GM19372 (cell line): ENCODE measurements around the gene CLEC20A.
"Not testable (repeated sequence)": the region's sequence is repeated elsewhere in the genome, so short reads cannot be mapped to it uniquely, and the experiment has no call there.

Experiments
- ATAC-seq: cut with Tn5 transposase; IDR thresholded peaks from one replicate; pipeline ENCODE4 v1.9.1; 2021; ENCODE audit warnings: mild to moderate bottlenecking, low read depth, moderate library complexity; ENCODE audit not compliant: unreplicated experiment

CLEC20A gene

DNA sequence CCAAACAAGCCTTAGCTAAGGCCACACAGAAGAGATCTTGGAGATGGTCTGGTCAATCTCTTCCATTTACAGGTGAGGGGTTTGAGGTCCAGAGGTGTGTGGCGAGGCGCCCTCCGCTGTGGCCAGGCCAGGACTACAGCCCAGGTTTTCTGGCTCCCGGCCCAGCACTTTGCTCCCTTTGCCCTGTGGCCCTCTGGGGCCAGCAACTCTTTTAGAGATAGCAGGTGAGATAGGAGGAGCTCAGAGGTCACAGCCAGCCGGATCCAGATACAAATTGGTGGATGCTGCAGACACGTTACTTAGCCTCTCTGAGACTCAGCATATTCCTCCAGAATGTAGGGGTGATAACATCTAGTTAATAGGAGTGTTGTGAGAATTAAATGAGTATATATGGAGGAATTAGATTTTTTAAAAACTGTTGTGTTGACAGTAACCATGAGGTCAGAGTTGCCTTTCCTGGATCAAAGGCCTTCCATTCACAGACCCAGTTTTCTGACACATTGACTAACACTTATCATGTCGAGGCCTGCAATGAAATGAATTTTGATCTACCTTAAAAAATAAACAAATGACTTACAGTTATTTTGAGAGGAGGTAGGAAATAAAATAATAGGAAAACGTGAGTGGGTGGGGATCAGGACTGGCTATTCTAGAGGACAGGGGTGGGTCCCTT, 32.7 kb upstream of the CLEC20A start:
- no peak for ATAC-seq

DNA sequence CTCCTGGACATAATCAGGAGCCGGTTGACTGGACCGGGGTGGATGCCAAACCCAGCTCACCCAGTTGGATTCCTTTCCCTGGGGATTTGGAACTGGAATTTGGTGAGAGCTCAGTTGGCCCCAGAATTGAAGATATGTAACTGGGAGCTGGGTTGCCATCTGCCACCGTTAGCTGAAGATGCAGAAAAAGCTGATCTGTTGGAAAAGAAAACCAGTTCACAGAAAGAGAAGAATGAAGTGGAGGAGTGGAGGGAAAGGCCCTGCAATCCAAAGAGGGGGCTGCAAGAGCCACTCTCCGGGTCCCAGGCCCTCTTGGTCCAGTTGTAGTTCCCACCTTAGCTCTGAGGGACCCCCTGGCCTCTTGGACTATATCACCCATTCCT, 32.2 kb upstream of the CLEC20A start:
- no peak for ATAC-seq

DNA sequence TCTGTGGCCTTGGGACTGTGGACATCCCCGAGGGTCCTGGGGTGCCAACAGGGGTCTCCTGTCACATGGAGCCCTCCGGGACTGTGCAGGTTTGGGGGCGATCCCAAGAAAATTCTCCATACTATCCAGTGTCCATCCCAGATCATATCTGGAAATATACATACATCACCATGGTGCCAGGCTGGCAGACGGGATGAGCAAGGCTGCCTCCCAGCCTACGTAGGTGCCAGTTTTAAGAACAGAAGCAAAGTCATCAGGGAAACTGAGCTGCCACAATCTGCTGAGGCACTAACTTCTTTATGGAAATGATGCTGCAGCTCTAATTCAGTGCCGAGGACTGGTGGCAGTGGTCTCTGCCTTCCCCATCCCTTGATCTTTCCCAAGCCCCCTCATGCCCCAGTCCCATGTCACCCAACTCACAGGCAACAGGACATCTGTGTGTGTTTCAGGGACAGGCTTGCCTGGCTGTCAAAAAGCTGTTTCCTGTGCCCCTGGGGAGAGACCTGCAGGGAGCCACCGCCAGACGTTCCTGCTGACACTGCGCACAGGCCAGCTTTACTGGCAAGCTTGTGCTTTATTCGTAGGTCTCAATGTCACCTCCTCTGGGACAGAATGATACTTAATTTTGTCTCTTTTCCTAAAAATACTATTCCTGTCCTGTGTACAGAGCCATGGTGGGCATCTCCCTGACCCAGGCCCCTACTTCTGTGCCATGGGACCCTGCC, 31.6 kb upstream of the CLEC20A start:
- ATAC-seq, result no peak

DNA sequence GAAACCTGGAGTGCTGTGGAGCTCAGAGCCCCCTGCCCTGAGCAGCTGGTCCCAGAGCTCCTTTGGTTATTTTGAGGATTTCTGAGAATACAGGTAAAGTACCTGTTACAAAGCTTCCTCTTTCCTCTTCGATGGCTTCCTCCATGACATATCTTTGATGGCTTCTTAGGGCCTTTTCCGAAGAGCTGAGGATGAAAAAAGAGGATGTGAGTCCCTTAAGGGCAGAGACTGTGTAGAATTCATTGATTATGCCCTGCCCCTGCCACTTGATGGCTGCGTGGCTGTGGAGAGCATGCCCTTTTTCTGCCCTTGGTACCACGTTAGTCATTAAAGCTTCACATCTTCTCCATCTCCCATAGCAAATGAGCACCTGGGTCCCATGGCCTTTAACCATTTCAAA, 30.4 kb upstream of the CLEC20A start:
- no peak for ATAC-seq

DNA sequence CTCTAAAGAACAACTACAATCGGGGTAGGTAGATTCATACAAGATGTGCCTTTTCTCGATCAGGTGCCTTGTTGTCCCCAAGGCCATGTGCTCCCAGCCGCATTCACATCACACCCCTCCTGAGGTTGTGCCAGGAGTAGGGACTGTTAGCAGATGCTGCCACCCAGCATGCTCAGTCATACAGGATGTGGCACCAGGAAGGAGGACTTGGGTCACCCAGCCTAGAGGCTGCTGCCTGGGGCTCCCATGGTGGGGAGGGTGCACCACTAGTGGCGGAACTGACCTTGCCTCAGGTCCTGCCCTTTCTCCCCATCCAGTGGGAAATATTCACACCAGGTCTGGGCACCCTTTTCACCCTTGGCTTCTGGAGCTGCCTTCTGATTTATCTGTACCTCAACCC, 24.5 kb upstream of the CLEC20A start:
- no peak for ATAC-seq

DNA sequence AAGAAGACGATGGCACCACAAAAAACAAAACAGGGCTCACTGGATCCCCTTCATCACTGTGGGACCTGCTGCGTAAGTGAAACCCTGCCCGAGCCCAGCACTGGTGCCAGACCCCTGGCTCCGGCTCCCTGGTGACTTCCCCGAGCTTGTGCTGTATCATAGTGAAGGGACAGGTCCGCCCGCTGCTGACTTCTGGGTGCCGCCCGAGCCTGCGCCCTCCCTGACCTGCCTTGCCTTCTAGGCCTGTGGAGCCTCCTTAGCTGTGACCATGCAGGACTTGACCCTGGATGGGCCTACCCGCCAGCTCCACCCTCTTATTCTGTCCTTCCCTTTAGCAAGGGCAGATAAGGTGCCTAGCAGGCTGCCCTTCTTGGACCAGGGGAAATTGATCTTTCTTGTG, 24.0 kb upstream of the CLEC20A start:
- no peak for ATAC-seq

DNA sequence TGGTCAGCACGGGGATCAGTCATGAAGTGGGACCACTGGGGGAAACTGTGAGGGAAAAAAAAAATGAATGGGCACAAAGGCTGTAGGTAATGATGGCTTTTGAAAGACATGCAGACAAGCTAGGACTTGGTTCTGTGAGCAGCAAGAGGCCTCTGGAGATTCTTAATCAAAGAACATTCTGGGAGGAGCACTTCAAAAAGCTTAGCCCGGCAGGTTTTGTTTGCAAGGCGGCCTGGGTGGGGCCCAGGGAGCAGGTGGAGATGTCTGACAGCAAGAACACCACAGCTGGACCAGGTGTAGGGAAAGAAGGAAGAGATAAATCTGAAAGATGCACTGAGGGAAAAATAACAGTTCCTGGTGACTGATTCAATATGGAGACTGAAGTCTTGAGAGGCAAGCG, 22.1 kb upstream of the CLEC20A start:
- no peak for ATAC-seq

DNA sequence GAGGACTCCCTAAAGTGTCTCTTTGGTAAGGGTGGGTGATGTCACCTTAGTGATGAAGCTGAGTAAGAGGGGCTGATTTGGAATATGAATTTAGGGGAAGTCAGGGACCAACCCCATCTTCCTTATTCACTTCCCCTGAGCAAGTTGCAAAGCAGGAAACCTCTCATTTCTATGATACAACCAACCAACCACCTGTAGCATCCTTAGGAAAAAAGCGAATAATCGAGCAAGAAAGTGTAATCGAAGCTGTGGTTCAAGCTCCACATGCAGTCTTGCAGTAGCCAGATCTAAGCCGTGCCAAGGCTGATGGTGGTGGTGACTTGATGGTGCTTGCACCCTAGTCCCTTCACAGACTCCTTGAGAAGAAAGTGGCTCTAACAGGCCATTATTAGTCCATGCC, 19.3 kb upstream of the CLEC20A start:
- no peak for ATAC-seq

DNA sequence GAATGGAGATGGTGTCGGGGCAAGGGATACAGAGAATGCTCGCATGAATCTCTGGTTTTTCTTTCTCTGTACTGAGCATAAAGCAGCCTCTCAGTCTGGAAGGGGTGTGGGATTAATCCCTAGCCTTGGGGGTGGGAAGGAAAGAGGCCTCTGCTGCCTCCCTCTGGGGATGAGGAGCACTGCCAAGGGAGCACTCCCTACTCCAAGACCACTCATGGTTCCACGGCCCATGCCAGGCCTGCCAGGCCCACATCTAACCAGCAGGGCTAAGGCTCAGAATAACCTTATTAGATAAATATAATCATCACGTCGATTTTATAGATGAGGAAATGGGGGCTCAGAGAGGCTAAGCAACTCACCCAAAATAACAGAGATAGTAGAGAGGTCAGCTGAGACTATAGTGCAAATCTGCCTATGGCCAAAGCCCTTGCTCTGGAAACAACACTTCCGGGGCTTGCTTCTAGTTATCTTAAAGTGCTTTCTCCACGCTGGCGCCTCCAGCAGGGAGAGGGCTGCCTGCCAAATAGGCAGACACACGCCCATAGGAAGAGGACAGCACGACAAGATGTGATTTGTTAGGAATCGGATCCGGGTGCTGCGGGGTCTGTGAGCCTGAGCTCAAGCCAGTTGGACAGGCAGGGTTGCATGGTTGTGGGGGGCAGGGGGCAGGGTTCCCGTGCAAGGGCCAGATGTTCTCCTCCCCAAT, 16.7 kb upstream of the CLEC20A start:
- ATAC-seq, result no peak

DNA sequence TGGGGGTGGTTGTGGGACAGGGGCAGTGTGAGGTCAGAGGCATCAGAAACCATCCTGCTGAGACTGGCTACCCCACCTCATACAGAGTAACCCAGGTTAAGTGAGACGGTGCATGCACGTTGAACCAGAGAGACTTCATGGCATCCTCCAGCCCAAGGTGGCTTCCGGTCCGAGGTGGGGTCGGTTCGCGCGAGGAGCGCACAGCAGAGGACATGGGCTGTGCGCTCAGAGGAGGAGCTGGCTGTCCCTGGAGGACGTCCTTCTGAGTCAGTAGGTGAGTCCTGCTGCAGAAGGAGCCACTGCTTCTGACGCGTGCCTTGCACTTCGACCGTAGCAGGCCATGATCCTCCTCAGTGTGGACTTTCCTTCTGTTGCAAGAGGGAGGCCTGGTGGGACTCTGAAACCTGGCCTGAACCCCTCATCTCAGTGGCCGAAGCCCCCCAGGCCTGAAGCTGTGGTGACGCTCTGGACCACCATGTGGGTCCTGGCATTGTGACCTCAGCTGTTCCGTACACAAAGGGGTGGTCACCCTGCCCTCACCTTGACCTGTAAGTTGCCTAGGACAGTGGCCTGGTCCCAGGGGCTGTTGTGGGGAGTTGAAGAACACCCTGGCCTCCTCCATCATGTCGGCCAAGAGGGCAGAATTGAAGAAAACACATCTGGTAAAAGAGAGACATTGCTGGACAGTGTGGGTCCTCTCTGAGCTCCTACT, 16.0 kb upstream of the CLEC20A start, which contains the start of gene TEX35:
TEX35 (plus strand) TSS at position 544 of the 712 bp plus-strand sequence; CDS start at position 624, 80 bp downstream.
- no peak for ATAC-seq

DNA sequence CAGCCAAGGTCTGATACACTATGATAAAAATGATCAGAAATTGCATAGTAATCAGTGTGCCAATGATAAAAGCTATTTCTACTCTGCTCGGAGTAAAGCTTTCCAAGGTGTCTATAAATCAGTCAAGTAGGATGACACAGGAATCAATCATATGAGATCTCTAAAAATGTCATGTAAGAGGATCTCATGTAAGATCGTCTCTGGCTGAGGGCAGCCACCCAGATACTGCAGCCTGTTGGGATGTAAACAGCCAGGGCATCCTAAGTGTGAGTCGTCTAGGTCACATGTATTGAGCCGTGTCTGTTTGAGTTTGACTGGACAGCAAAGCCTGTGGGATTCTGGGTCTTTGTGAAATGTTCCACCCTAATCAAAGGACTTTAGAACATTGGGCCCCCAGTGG, 13.4 kb upstream of the CLEC20A start:
- no peak for ATAC-seq

DNA sequence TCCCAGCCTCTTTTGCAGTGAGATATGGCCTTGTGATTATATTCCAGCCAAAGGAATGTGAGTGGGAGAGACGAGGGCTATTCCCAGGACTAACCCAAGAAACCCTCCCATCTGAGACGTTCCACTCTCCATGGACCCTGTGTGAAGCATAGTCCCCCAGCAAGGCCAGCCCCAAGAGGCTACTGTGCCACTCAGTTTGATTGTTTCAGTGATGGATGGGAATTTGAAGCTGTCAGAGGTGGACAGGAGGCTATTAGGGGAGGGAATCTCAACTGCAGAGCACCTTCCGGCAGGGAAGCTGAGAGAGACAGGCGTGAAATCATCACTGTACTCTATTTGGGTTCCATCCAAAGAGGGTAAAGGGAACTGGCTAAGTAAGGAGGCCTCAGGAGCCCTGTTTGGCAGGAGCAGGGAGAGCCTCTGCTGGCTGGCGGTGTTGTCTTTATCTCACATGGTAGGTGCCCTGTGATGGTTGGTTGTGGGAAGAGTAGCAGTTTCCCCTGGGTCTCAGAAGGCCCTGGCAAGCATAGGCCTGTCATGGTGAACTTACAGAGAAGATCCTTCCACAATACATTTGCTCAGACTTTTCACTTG, 12.7 kb upstream of the CLEC20A start:
- no peak for ATAC-seq

DNA sequence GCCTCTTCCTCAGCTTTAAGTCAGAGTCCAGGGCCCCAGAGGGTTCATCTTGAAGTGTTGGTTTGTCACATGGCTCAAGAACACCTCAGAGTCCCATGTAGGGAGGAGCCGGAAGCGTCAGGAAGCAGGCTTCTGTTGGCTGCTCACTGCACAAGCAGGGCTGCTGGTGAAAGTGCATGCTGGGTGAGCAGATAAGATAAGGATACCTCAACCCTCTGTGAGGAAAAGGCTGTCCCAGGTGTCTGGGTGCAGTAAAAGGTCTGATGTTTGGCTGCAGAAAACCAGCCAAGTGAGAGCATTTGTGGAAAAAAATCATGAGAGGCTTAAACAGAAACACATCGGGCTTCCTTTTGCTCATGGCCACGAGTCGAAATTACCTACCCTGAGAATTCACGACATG, 9.9 kb upstream of the CLEC20A start:
- ATAC-seq, result no peak

DNA sequence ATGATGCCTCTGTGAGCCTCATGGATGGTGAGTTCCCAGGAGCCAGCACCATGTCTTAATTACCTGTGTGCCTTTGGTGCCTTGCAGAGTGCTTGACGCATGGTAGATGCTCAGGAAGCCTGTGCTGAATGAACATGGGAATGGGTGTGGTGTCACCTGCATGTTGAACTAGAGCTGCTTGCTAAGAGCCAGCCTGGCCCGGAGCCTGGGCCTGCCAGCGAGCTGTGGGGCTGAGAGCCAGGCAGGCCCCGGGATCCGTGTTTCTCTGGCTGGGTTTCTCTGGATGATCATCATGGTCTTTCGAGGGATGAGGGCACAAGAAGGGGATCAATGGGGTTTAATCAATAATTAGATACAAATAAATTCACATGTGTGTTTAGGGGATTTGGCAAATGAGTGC, 9.4 kb upstream of the CLEC20A start:
- ATAC-seq, result no peak

DNA sequence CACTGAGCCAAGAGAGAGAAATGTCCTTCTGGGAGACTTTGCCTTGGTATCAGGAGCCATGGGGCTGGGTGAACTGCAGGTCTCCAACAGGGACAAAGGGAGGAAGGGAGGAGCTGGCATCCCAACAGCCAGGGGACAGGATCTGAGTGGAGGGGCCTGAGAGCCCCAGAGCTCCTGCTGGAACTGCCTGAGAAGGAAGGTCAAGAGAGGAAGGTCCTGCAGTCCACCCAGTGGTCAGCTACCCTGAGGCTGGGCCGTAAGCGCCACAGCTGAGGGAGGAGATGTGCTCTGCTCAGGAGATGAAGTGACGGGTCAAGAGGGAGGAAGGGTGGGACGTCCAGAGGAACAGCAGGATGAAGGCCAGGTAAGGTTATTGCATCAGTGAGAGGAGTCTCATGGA, 7.5 kb upstream of the CLEC20A start:
- no peak for ATAC-seq

DNA sequence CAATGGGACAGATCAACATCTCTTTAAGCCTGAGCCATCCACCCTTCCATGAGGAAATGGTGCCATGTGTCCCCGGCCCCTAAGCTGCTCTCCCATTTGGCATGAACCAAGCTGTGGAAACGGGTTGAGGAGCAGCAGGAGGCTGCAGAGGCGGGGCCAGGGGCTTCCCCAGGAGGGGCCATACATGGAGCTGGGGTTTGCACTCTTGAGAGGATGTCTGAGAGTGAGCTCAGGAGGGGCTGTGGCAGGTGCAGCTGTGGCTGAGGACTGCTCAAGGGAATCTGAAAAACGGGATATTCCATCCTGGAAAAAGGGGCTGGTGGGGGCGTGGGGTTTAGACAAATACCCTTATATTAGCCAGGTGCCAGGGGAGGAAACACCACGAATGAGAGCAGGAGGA, 7.1 kb upstream of the CLEC20A start:
- no peak for ATAC-seq

DNA sequence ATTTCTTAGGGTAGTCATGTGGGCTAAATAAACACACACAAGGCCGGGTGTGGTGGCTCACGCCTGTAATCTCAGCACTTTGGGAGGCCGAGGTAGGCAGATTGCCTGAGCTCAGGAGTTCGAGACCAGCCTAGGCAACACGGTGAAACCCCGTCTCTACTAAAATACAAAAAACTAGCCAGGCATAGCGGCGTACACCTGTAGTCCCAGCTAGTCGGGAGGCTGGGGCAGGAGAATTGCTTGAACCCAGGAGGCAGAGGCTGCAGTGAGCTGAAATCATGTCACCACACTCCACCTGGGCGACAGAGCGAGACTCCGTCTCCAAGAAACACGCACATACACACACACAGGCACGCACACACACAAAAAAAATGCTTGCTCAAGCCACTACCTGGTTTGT, 6.6 kb upstream of the CLEC20A start:
- not testable (repeated sequence) for ATAC-seq

DNA sequence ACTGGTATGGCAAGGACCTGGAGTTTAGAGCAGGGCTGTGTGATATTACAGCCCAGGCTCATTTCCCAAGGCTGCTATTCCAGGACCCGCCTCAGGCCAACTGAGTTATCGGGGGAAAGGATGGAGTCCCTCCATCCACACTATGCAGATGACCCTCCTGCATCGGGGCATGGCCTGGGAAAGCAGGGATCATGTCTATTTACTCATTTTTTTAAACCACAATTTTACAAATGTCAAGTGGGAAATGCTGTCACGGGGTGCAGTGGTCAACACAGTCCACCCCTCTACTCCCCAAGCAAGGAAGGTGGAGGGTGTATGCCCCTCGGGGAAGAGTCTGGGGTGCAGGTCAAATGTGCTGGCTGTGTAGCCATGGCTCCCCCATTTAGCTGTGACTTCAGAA, 6.1 kb upstream of the CLEC20A start:
- ATAC-seq, result no peak

DNA sequence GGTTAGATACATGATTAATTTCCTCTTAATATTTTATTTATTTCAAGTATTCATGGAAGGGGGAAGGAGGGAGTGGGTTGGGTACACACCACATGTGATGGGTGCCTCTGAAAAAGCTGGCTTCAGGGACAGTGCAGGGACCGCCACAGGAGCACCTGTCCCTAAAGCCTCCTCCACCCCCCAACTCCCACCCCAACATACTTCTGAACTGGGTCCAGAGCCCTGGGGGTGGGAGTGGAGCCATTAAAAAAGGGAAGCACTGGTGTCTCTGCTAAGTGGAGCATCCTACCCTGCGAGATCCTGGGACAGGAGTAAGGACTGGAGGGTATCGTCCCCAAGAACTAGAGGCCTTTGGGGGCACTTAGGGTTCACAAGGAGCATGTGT, 5.6 kb upstream of the CLEC20A start:
- no peak for ATAC-seq

DNA sequence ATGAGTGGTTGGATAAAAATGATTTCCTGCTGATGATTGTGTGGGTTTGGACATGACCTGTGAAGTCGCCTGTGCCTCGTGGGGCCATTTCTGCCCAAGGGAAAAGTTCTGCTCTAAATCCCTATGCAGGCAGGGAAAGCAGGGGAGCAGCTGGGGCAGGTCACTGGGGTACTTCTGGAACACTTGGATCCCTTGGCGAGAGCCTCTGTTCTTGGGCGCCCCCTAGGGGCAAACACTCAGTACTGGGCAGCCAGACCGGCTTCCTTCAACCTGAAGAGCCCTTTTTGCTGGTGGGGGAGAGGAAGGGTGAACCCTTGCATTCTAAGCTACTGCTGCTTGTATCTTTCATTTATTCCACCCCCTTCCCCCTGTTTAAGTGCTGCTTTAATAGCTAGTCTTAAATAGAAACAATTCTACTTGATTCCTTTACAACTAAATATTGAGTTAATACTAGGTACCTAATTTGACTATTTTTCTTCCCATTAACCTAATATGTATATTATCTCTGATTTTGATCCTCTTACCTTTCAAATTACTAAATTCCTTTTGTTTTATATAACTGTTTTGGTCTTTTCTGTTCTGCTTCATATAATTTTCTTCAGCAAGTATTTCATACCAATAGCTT, 5.1 kb upstream of the CLEC20A start:
- peak; percentile 85 for ATAC-seq
